SK-N-SH (cell line): Measurements from ENCODE around the gene RNF223. TPM values are rescaled to one million over a fixed set of nuclear protein-coding genes. Genes with fewer than 3 reads are reported as not detected.

Experiments
- CTCF ChIA-PET: fragments of 300-600, 350-600 bp; formaldehyde crosslinking; extraction: SDS; loops from one replicate; lab custom pipeline; 2021; lab: Yijun Ruan, JAX
- POLR2A ChIA-PET: fragments of 350-600 bp; sonication (Branson Sonifier 250); formaldehyde crosslinking; extraction: SDS; loops from one replicate; lab custom pipeline; 2020; ENCODE audit warnings: antibody characterized with exemption, inconsistent platforms; lab: Yijun Ruan, JAX
- DNase-seq: peaks from one replicate; pipeline ENCODE4 v3.0.0; 2012
- H2AFZ ChIP-seq: fragments of 200-600 bp; sonication (generic); 2 replicates; pipeline ENCODE4 v1.8.1; 2016; ENCODE audit warnings: antibody characterized with exemption, mild to moderate bottlenecking, low read depth
- H3F3A ChIP-seq: fragments of 200-600 bp; sonication (generic); replicated peaks from 2 replicates; pipeline ENCODE3; 2016; ENCODE audit warnings: antibody characterized with exemption, mild to moderate bottlenecking; ENCODE audit not compliant: insufficient read depth
- H3K27ac ChIP-seq, 2 experiments: fragments of 200-500 bp in 1 of 2; fragments of 200-600 bp in 1 of 2; sonication (Bioruptor generic) in 1 of 2; sonication (generic), shearing (Covaris generic) in 1 of 2; 2 replicates each; pipeline versions ENCODE4 v1.5.1 to v1.6.1; 2014 to 2016; ENCODE audit warnings: low read depth in 2 of 2, inconsistent platforms in 1 of 2, low read length in 1 of 2, mild to moderate bottlenecking in 1 of 2, mixed read lengths in 1 of 2
- H3K27me3 ChIP-seq: fragments of 200-600 bp; sonication (generic), shearing (Covaris generic); 2 replicates; pipeline ENCODE4 v1.6.1; 2016; ENCODE audit warnings: mixed run types; ENCODE audit not compliant: insufficient read depth
- H3K36me3 ChIP-seq, 2 experiments: fragments of 200-500 bp in 1 of 2; fragments of 200-600 bp in 1 of 2; sonication (Bioruptor generic) in 1 of 2; sonication (generic) in 1 of 2; replicated peaks in 1 of 2; 2 replicates each; pipeline versions ENCODE3 to v1.5.1; 2014 to 2016; ENCODE audit warnings: low read length in 1 of 2, mild to moderate bottlenecking in 1 of 2; ENCODE audit not compliant: insufficient read depth in 2 of 2, control insufficient read depth in 1 of 2
- H3K4me1 ChIP-seq, 2 experiments: fragments of 200-500 bp in 1 of 2; fragments of 200-600 bp in 1 of 2; sonication (Bioruptor generic) in 1 of 2; sonication (generic), shearing (Covaris generic) in 1 of 2; 2 replicates each; pipeline versions ENCODE4 v1.5.1 to v1.6.1; 2014 to 2016; ENCODE audit warnings: low read depth in 1 of 2, low read length in 1 of 2, mixed run types in 1 of 2; ENCODE audit not compliant: insufficient read depth in 2 of 2, control insufficient read depth in 1 of 2
- H3K4me2 ChIP-seq: fragments of 200-600 bp; sonication (generic), shearing (Covaris generic); 2 replicates; pipeline ENCODE4 v1.6.1; 2017; ENCODE audit warnings: mixed run types
- H3K4me3 ChIP-seq, 2 experiments: fragments of 200-500 bp in 1 of 2; fragments of 200-600 bp in 1 of 2; sonication (Bioruptor generic) in 1 of 2; sonication (generic), shearing (Covaris generic) in 1 of 2; 2 replicates each; pipeline versions ENCODE4 v1.5.1 to v1.8.1; 2014 to 2016; ENCODE audit warnings: low read depth in 2 of 2, inconsistent platforms in 1 of 2, low read length in 1 of 2, mild to moderate bottlenecking in 1 of 2, mixed read lengths in 1 of 2, moderate library complexity in 1 of 2
- H3K79me2 ChIP-seq: fragments of 200-600 bp; sonication (generic); 2 replicates; pipeline ENCODE4 v1.8.1; 2017; ENCODE audit warnings: mild to moderate bottlenecking; ENCODE audit not compliant: insufficient read depth
- H3K9ac ChIP-seq: fragments of 200-600 bp; sonication (generic); 2 replicates; pipeline ENCODE4 v1.6.1; 2017; ENCODE audit warnings: mixed run types
- H3K9me2 ChIP-seq: fragments of 200-600 bp; sonication (generic); 2 replicates; pipeline ENCODE4 v1.6.1; 2017; ENCODE audit warnings: mixed run types
- H3K9me3 ChIP-seq: fragments of 200-600 bp; sonication (generic); 2 replicates; pipeline ENCODE4 v1.6.1; 2017; ENCODE audit warnings: mixed run types, mild to moderate bottlenecking, moderate library complexity
- H4K20me1 ChIP-seq: fragments of 200-600 bp; sonication (generic); 2 replicates; pipeline ENCODE4 v1.6.1; 2017; ENCODE audit warnings: mild to moderate bottlenecking, mixed run types; ENCODE audit not compliant: insufficient read depth
- CHD2 ChIP-seq: fragments of 150-350 bp; IDR thresholded peaks from 2 replicates; pipeline ENCODE4 v1.6.1; 2018; ENCODE audit warnings: low read length; ENCODE audit not compliant: partially characterized antibody
- CTCF ChIP-seq: fragments of 200-600 bp; sonication (generic); IDR thresholded peaks from 2 replicates; pipeline ENCODE4 v1.6.1; 2017; ENCODE audit warnings: antibody characterized with exemption, mild to moderate bottlenecking, moderate library complexity
- ELF1 ChIP-seq: IDR thresholded peaks from 2 replicates; pipeline ENCODE4 v1.4.0; 2012
- FOSL2 ChIP-seq: IDR thresholded peaks from 2 replicates; pipeline ENCODE4 v1.4.0; 2012; ENCODE audit warnings: low read depth, mild to moderate bottlenecking, moderate library complexity, borderline replicate concordance
- FOXM1 ChIP-seq: IDR thresholded peaks from 2 replicates; pipeline ENCODE4 v1.4.0; 2012; ENCODE audit warnings: low read depth, mild to moderate bottlenecking
- GATA2 ChIP-seq: sonication (generic); formaldehyde crosslinking; IDR thresholded peaks from 2 replicates; pipeline ENCODE4 v1.5.0; 2020; ENCODE audit warnings: mild to moderate bottlenecking, missing genetic modification reagents
- JUND ChIP-seq: IDR thresholded peaks from 2 replicates; pipeline ENCODE4 v1.4.0; 2012
- MAX ChIP-seq: IDR thresholded peaks from 2 replicates; pipeline ENCODE4 v1.4.0; 2012; ENCODE audit warnings: low read depth
- MEF2A ChIP-seq: IDR thresholded peaks from 2 replicates; pipeline ENCODE4 v1.4.0; 2012; ENCODE audit warnings: low read depth, borderline replicate concordance
- NFIC ChIP-seq: IDR thresholded peaks from 2 replicates; pipeline ENCODE4 v1.4.0; 2012; ENCODE audit warnings: borderline replicate concordance
- RAD21 ChIP-seq: IDR thresholded peaks from 2 replicates; pipeline ENCODE4 v1.6.1; 2012; ENCODE audit warnings: mild to moderate bottlenecking, low read length
- SIN3A ChIP-seq: IDR thresholded peaks from 2 replicates; pipeline ENCODE4 v1.6.1; 2012; ENCODE audit warnings: low read depth, mild to moderate bottlenecking, low read length, moderate library complexity, borderline replicate concordance
- TEAD4 ChIP-seq: IDR thresholded peaks from 2 replicates; pipeline ENCODE4 v1.4.0; 2012; ENCODE audit warnings: mild to moderate bottlenecking, borderline replicate concordance; ENCODE audit not compliant: insufficient read depth
- USF1 ChIP-seq: IDR thresholded peaks from 2 replicates; pipeline ENCODE4 v1.4.0; 2012; ENCODE audit warnings: low read depth, borderline replicate concordance
- WGBS: methylation state at CpG from one replicate; pipeline ENCODE4 v1.1.6; 2017; ENCODE audit warnings: low lambda C conversion rate; 5-methylcytosine and 5-hydroxymethylcytosine counted together
- polyA plus RNA-seq, 3 experiments: library from polyadenylated mRNA; depleted of rRNA; stranded (reverse); fragments of >200 nt; gene quantifications; 2 replicates each; pipeline ENCODE4 v1.2.3, GENCODE V29; 2012

RNF223 gene
- polyA plus RNA-seq, 1 of the 3 experiments (the other 2 are of a cell fraction): not detected

- no peak for TF ChIP-seq CTCF
- no peak for TF ChIP-seq FOSL2
- TF ChIP-seq TEAD4: no peak
- TF ChIP-seq JUND: no peak
- TF ChIP-seq, all 33 proteins: peak for 0
Measured at GRCh38 chr1:1052003-1052840, 21.9 kb downstream of the RNF223 start (continued).

- 63% methylated on average over 1 of the region's 46 CpGs for WGBS
- Histone ChIP-seq H3K9me2 (no peaks in the 10 kb centered on the region), H3K4me1 (no peaks in the 10 kb centered on the region), H3K9ac (no peak overlapping the region), H2AFZ (no peak overlapping the region), H3K9me3 (no peaks in the 10 kb centered on the region), H4K20me1 (no peaks in the 10 kb centered on the region), H3K4me2 (no peak overlapping the region), H3K79me2 (no peaks in the 10 kb centered on the region), H3F3A (no peaks in the 10 kb centered on the region), H3K27me3 (no peaks in the 10 kb centered on the region), H3K4me3 (no peak overlapping the region), H3K27ac (no peak overlapping the region), H3K36me3 (peaks cover 0 to 16% of the 10 kb centered on the region in 2 experiments)
- no peak for DNase-seq
- ChIA-PET CTCF (interaction anchor here (0.9 to 1.8 kb wide), 4 partner anchors 14 to 67 kb away, joined by 3 to 5 read pairs (median 4); no protein-coding TSS in a partner anchor), POLR2A (no interaction called here)
- TF ChIP-seq GATA2 (CRISPR knock-in tag) (no peak), SIN3A (no peak), CHD2 (no peak), RAD21 (no peak), MEF2A (no peak), USF1 (no peak), JUND (no peak), TEAD4 (no peak), ELF1 (no peak), FOXM1 (no peak), MAX (no peak), NFIC (no peak)
Measured at GRCh38 chr1:1051127-1051810, 22.8 kb downstream of the RNF223 start.
